Smooth muscle cell of the brain vasculature (primary cell): Measurements from ENCODE around the gene RING1.

Experiments used
- DNase-seq: peaks from one replicate; pipeline ENCODE4 v3.0.0-alpha.2; 2012; ENCODE audit warnings: low read depth, low spot score

The RING1 gene

GRCh38 chr6:33208091-33208967 is at the start of gene RING1:
Gene RING1 (plus strand): TSS chr6:33208500. CDS start chr6:33208823, 323 bp downstream.
- DNase-seq: no peak

- no peak for DNase-seq
Observed at GRCh38 chr6:33160096-33160495, 48.2 kb upstream of the RING1 start.

GRCh38 chr6:33160728-33161344 is 47.5 kb upstream of the RING1 start:
- no peak for DNase-seq

- no peak for DNase-seq
Observed at GRCh38 chr6:33161354-33162331, 46.7 kb upstream of the RING1 start.

- DNase-seq: no peak
Observed at GRCh38 chr6:33163540-33163939, 44.8 kb upstream of the RING1 start.

GRCh38 chr6:33164176-33164575 is 44.1 kb upstream of the RING1 start:
- DNase-seq: no peak

- no peak for DNase-seq
Observed at GRCh38 chr6:33164665-33165373, 43.5 kb upstream of the RING1 start.

- no peak for DNase-seq
Observed at GRCh38 chr6:33165581-33166258, 42.6 kb upstream of the RING1 start.

- no peak for DNase-seq
Observed at GRCh38 chr6:33166363-33166762, 41.9 kb upstream of the RING1 start.

- no peak for DNase-seq
Observed at GRCh38 chr6:33166811-33167210, 41.5 kb upstream of the RING1 start.

- no peak for DNase-seq
Observed at GRCh38 chr6:33167374-33168283, 40.7 kb upstream of the RING1 start.

GRCh38 chr6:33168284-33168601 is 40.1 kb upstream of the RING1 start:
- DNase-seq: no peak

GRCh38 chr6:33168639-33169038 is 39.7 kb upstream of the RING1 start:
- DNase-seq: no peak

GRCh38 chr6:33169291-33170175 is 38.8 kb upstream of the RING1 start:
- DNase-seq: no peak

GRCh38 chr6:33170176-33171015 is 37.9 kb upstream of the RING1 start:
- DNase-seq: no peak

- DNase-seq: no peak
Observed at GRCh38 chr6:33171016-33171879, 37.1 kb upstream of the RING1 start.
